ENCODE results near the gene REV3L.

The REV3L gene

DNA sequence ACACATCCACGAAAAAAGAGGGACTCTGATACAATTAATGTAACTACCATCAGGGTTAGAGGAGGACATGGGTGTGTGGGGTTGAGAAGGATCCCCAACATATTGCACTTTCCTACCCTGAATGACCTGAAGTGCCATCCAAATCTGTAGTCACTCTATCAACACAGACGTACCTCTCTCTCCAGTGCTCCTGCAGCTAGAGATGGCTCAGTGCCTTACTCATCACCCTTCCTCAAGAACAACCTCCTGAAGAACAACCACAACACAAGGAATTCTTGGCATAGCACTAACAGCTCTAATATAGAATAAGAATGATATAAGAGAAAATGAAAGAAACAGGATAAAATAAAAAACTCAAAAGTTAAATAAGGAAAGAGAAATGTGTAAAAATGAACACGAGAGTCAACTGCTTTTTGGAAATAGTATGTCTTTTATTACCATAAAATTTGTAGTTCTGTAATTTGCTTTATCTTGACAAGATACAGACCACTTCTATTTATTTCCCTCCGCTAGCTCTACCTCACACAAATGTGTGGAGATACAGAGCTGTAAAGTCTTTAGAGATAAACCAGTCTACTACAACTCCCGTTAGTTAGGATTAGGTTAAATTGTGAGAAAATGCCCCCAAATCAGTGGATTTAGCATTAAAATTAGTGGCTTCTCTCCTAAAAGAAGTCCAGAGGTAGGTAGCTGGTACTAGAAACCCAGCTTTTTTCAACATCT lies 63.9 kb downstream of the REV3L start:
- TF ChIP-seq, protein P1, sequence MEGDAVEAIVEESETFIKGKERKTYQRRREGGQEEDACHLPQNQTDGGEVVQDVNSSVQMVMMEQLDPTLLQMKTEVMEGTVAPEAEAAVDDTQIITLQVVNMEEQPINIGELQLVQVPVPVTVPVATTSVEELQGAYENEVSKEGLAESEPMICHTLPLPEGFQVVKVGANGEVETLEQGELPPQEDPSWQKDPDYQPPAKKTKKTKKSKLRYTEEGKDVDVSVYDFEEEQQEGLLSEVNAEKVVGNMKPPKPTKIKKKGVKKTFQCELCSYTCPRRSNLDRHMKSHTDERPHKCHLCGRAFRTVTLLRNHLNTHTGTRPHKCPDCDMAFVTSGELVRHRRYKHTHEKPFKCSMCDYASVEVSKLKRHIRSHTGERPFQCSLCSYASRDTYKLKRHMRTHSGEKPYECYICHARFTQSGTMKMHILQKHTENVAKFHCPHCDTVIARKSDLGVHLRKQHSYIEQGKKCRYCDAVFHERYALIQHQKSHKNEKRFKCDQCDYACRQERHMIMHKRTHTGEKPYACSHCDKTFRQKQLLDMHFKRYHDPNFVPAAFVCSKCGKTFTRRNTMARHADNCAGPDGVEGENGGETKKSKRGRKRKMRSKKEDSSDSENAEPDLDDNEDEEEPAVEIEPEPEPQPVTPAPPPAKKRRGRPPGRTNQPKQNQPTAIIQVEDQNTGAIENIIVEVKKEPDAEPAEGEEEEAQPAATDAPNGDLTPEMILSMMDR (IDR thresholded peaks at IDR 0.05; ENCODE audit: low read depth, low read length, missing control alignments): no peak
- H3K4me3 ChIP-seq (replicated peaks; ENCODE audit: low read depth, low read length): no peak overlapping the region
- no peak for DNase-seq (ENCODE audit: extremely low read depth, low read depth)

DNA sequence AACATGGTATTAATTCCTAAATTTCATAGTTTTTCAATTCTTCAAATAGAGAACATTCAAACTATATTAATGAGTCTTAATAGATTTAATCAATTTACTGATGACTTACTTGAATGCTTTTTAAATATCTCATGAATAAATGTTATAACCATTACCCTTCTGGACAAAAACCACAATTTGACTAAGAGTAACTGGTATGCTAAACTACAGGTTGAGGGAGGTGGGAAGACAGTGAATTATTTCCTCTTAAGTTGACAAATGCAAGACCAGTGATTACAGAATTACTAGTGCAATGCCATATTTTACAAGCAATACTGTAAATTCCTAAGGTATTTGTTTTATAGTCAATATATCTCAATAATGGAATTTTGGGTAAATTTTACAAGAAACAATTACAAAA lies 65.1 kb downstream of the REV3L start:
- no peak overlapping the region for H3K4me3 ChIP-seq (replicated peaks; ENCODE audit: low read depth, low read length)
- no peak for DNase-seq (ENCODE audit: extremely low read depth, low read depth)
- TF ChIP-seq, protein P1 (IDR thresholded peaks at IDR 0.05; ENCODE audit: low read depth, low read length, missing control alignments): no peak

GRCh38 chr6:111417181-111417585 lies 65.8 kb downstream of the REV3L start:
- no peak overlapping the region for H3K4me3 ChIP-seq (replicated peaks; ENCODE audit: low read depth, low read length)
- TF ChIP-seq, protein P1 (IDR thresholded peaks at IDR 0.05; ENCODE audit: low read depth, low read length, missing control alignments): no peak
- DNase-seq (ENCODE audit: extremely low read depth, low read depth): no peak

GRCh38 chr6:111416529-111416928 lies 66.5 kb downstream of the REV3L start:
- TF ChIP-seq, protein P1 (IDR thresholded peaks at IDR 0.05; ENCODE audit: low read depth, low read length, missing control alignments): no peak
- DNase-seq (ENCODE audit: extremely low read depth, low read depth): no peak
- H3K4me3 ChIP-seq (replicated peaks; ENCODE audit: low read depth, low read length): no peak overlapping the region

GRCh38 chr6:111414373-111414772 lies 68.6 kb downstream of the REV3L start:
- TF ChIP-seq, protein P1 (IDR thresholded peaks at IDR 0.05; ENCODE audit: low read depth, low read length, missing control alignments): no peak
- no peak for DNase-seq (ENCODE audit: extremely low read depth, low read depth)
- H3K4me3 ChIP-seq (replicated peaks; ENCODE audit: low read depth, low read length): no peak overlapping the region

DNA sequence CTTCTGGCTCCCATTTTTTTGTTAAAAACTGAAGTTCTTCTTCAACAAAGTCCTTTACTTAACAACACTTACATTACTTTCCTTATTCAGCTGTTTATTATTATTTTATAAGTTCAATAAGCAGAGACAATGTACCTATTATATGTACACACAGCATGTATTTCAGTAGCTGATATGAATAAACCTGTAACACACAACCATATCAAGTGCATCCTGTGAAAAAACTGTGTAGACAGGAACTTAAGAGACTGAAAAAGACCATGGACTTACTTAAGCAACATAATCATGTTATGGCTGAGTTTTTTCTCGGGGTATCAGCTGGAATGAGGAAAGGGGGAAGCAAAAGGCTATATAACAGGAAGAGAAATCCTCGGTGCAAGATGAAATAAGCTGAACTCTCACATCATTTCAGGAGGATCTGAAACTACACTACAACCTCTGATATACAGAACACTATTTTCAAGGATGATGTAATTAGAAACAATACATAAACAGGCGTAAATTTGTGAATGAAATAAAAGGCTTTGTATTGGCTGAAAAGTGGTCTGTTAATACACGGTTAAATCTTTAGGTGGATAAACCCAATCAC lies 70.9 kb downstream of the REV3L start:
- TF ChIP-seq, protein P1 (IDR thresholded peaks at IDR 0.05; ENCODE audit: low read depth, low read length, missing control alignments): no peak
- no peak overlapping the region for H3K4me3 ChIP-seq (replicated peaks; ENCODE audit: low read depth, low read length)
- no peak for DNase-seq (ENCODE audit: extremely low read depth, low read depth)

All from HFF-Myc (cell line).